Panc1 (cell line): ENCODE measurements around the gene FUT8. TPM values are rescaled to one million over a fixed set of nuclear protein-coding genes. Genes with fewer than 3 reads are reported as not detected.
"Not testable (repeated sequence)": the region's sequence is repeated elsewhere in the genome, so short reads cannot be mapped to it uniquely, and the experiment has no call there.

Experiments used
- ATAC-seq: fragments of 200-7000 bp; cut with Tn5 transposase; 2 replicates; pipeline ENCODE4 v1.9.1; 2020; ENCODE audit warnings: mild to moderate bottlenecking, moderate library complexity
- BruUV-seq: library from RNA; stranded (reverse); fragments of 400-500 nt; replicated peaks from 2 replicates; lab custom pipeline; 2021; lab: Mats Ljungman, UMichigan
- CTCF ChIA-PET: fragments of 300-600 bp; sonication (Branson Sonifier 250); formaldehyde crosslinking; loops from one replicate; lab custom pipeline; 2022; ENCODE audit warnings: antibody characterized with exemption; lab: Charles Lee
- POLR2A ChIA-PET: fragments of 300-600 bp; sonication (Branson Sonifier 250); formaldehyde crosslinking; loops from one replicate; lab custom pipeline; 2022; ENCODE audit warnings: antibody characterized with exemption; lab: Charles Lee
- DNase-seq: peaks from one replicate; pipeline ENCODE4 v3.0.0-alpha.2; 2010; ENCODE audit warnings: low read depth, low spot score
- H3K27ac ChIP-seq: 2 replicates; pipeline ENCODE4 v1.5.1; 2011; ENCODE audit warnings: mild to moderate bottlenecking, low read length, inconsistent platforms
- H3K27me3 ChIP-seq: fragments of 200-500 bp; sonication (Bioruptor generic); 2 replicates; pipeline ENCODE4 v1.6.0; 2014; ENCODE audit warnings: low read length, inconsistent platforms; ENCODE audit not compliant: control insufficient read depth, insufficient read depth
- H3K36me3 ChIP-seq: fragments of 200-500 bp; sonication (Bioruptor generic); 2 replicates; pipeline ENCODE4 v1.5.1; 2014; ENCODE audit warnings: inconsistent platforms, mild to moderate bottlenecking, low read length, moderate library complexity; ENCODE audit not compliant: control insufficient read depth, insufficient read depth
- H3K4me1 ChIP-seq: 2 replicates; pipeline ENCODE4 v1.5.1; 2011; ENCODE audit warnings: inconsistent platforms, mild to moderate bottlenecking, low read length, moderate library complexity; ENCODE audit not compliant: control insufficient read depth, insufficient read depth
- H3K4me3 ChIP-seq, 2 experiments: 2 replicates each; pipeline ENCODE4 v1.5.1; 2011 to 2012; ENCODE audit warnings: low read depth in 2 of 2, low read length in 2 of 2, mild to moderate bottlenecking in 2 of 2, inconsistent platforms in 1 of 2, moderate library complexity in 1 of 2
- H3K9me3 ChIP-seq: fragments of 200-500 bp; sonication (Bioruptor generic); 2 replicates; pipeline ENCODE4 v1.5.1; 2014; ENCODE audit warnings: low read depth, mild to moderate bottlenecking, inconsistent platforms, low read length, moderate library complexity; ENCODE audit not compliant: control insufficient read depth, insufficient read depth
- POLR2AphosphoS5 ChIP-seq: IDR thresholded peaks from 2 replicates; pipeline ENCODE4 v1.6.1; 2012; ENCODE audit warnings: mild to moderate bottlenecking, low read depth, low read length, moderate library complexity
- SIN3A ChIP-seq: IDR thresholded peaks from 2 replicates; pipeline ENCODE4 v1.6.1; 2012; ENCODE audit warnings: low read depth, mild to moderate bottlenecking, low read length, moderate library complexity, borderline replicate concordance; ENCODE audit not compliant: insufficient read depth
- TCF7L2 ChIP-seq: IDR thresholded peaks from 2 replicates; pipeline ENCODE4 v1.6.1; 2011; ENCODE audit warnings: mild to moderate bottlenecking, low read depth, low read length, inconsistent platforms
- in situ Hi-C: cut with HindIII; loops from 2 replicates; pipeline ENCODE4 v1.10.0; 2016; ENCODE audit warnings: low sequenced_read_pairs, low pct_unique_long_range_greater_than_20kb
- intact Hi-C: fragments of 100-400 bp; cut with micrococcal nuclease; formaldehyde crosslinking; loops from one replicate; pipeline ENCODE4 v1.10.0; 2022; ENCODE audit not compliant: unreplicated experiment
- total RNA-seq: library from RNA; stranded (reverse); gene quantifications from one replicate; pipeline ENCODE4 v1.2.1, GENCODE V29; 2021; ENCODE audit not compliant: unreplicated experiment
- TF ChIP-seq, protein P1 (sequence below), 2 experiments: IDR thresholded peaks; 2 replicates each; pipeline ENCODE4 v1.6.1; 2011 to 2012; ENCODE audit warnings: low read depth in 2 of 2, control low read depth in 1 of 2, low read length in 1 of 2, mild to moderate bottlenecking in 1 of 2, moderate library complexity in 1 of 2; ENCODE audit not compliant: insufficient read depth in 1 of 2
- TF ChIP-seq, protein P2 (sequence below): fragments of 450-650 bp; IDR thresholded peaks from 2 replicates; pipeline ENCODE4 v1.5.1; 2017; ENCODE audit warnings: mild to moderate bottlenecking

Gene FUT8
- total RNA-seq, 1 experiment from 2014 or later: 31.4 TPM

DNA sequence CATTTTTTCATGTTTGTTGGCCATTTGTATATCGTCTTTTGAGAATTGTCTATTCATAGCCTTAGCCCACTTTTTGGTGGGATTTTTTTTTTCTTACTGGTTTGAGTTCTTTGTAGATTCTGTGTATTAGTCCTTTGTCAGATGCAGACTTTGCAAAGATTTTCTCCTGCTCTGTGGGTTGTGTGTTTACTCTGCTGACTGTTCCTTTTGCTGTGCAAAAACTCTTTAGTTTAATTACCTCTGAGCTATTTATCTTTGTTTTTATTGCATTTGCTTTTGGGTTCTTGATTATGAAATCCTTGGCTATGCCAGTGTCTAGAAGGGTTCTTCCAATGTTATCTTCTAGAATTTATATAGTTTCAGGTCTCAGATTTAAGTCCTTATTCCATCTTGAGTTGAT, 220.0 kb downstream of the FUT8 start:
- no TSS peak for BruUV-seq
- H3K36me3 ChIP-seq: no peaks in the 10 kb centered on the region
- CTCF ChIA-PET: no interaction called here
- no peak overlapping the region for H3K27ac ChIP-seq
- POLR2A ChIA-PET: no interaction called here
- intact Hi-C loops (no loop called here), in situ Hi-C loops (no loop called here)
- H3K4me1 ChIP-seq: no peaks in the 10 kb centered on the region
- H3K27me3 ChIP-seq: no peaks in the 10 kb centered on the region
- no peak overlapping the region for H3K4me3 ChIP-seq
- no peak for DNase-seq
- TF ChIP-seq POLR2AphosphoS5 (no peak), TCF7L2 (no peak), SIN3A (no peak)
- TF ChIP-seq, protein P1, sequence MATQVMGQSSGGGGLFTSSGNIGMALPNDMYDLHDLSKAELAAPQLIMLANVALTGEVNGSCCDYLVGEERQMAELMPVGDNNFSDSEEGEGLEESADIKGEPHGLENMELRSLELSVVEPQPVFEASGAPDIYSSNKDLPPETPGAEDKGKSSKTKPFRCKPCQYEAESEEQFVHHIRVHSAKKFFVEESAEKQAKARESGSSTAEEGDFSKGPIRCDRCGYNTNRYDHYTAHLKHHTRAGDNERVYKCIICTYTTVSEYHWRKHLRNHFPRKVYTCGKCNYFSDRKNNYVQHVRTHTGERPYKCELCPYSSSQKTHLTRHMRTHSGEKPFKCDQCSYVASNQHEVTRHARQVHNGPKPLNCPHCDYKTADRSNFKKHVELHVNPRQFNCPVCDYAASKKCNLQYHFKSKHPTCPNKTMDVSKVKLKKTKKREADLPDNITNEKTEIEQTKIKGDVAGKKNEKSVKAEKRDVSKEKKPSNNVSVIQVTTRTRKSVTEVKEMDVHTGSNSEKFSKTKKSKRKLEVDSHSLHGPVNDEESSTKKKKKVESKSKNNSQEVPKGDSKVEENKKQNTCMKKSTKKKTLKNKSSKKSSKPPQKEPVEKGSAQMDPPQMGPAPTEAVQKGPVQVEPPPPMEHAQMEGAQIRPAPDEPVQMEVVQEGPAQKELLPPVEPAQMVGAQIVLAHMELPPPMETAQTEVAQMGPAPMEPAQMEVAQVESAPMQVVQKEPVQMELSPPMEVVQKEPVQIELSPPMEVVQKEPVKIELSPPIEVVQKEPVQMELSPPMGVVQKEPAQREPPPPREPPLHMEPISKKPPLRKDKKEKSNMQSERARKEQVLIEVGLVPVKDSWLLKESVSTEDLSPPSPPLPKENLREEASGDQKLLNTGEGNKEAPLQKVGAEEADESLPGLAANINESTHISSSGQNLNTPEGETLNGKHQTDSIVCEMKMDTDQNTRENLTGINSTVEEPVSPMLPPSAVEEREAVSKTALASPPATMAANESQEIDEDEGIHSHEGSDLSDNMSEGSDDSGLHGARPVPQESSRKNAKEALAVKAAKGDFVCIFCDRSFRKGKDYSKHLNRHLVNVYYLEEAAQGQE (IDR thresholded peaks at IDR 0.05; ENCODE audit: insufficient read depth in 1 of 2, low read depth in 2 of 2, low read length in 1 of 2): no peak
- TF ChIP-seq, protein P2, sequence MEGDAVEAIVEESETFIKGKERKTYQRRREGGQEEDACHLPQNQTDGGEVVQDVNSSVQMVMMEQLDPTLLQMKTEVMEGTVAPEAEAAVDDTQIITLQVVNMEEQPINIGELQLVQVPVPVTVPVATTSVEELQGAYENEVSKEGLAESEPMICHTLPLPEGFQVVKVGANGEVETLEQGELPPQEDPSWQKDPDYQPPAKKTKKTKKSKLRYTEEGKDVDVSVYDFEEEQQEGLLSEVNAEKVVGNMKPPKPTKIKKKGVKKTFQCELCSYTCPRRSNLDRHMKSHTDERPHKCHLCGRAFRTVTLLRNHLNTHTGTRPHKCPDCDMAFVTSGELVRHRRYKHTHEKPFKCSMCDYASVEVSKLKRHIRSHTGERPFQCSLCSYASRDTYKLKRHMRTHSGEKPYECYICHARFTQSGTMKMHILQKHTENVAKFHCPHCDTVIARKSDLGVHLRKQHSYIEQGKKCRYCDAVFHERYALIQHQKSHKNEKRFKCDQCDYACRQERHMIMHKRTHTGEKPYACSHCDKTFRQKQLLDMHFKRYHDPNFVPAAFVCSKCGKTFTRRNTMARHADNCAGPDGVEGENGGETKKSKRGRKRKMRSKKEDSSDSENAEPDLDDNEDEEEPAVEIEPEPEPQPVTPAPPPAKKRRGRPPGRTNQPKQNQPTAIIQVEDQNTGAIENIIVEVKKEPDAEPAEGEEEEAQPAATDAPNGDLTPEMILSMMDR: no peak
- no peak for ATAC-seq
- no peaks in the 10 kb centered on the region for H3K9me3 ChIP-seq

DNA sequence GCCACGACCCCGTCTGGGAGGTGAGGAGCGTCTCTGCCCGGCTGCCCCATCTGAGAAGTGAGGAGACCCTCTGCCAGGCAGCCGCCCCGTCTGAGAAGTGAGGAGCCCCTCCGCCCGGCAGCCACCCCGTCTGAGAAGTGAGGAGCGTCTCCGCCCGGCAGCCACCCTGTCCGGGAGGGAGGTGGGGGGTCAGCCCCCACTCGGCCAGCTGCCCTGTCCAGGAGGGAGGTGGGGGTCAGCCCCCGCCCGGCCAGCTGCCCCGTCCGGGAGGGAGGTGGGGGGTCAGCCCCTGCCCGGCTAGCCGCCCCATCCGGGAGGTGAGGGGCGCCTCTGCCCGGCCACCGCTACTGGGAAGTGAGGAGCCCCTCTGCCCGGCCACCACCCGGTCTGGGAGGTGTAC, 221.1 kb downstream of the FUT8 start:
- H3K9me3 ChIP-seq, POLR2A ChIA-PET, BruUV-seq: not testable (repeated sequence)

DNA sequence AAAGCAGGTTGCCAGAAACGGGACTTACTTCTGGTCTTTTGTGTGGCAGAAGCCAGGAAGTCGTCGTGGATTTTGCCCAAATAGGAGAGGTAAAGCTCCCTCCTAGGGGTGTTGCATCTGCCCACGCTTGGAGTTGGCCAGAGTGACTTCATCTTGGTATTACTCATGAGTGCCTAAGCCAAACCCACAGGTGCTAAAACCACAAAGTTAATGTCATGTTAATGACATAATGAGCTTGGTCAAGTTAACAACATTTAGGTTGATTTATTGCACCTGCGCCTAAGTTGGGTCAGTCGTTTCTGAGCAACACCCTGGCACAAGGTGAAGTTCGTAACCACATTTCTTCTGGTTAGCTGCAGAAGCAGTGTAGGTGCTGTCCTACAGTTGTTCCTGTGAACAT, 225.2 kb downstream of the FUT8 start:
- intact Hi-C loops (no loop called here), in situ Hi-C loops (no loop called here)
- H3K27me3 ChIP-seq: no peaks in the 10 kb centered on the region
- no peaks in the 10 kb centered on the region for H3K36me3 ChIP-seq
- ATAC-seq: no peak
- TF ChIP-seq SIN3A: no peak
- no peak for TF ChIP-seq TCF7L2
- H3K9me3 ChIP-seq: no peaks in the 10 kb centered on the region
- no TSS peak for BruUV-seq
- no peak overlapping the region for H3K27ac ChIP-seq
- DNase-seq: no peak
- ChIA-PET CTCF (no interaction called here), POLR2A (interaction anchor here (0.7 kb wide), 1 partner anchor 9 kb away, joined by 3 read pairs; no protein-coding TSS in a partner anchor)
- H3K4me3 ChIP-seq: no peak overlapping the region
- H3K4me1 ChIP-seq: no peaks in the 10 kb centered on the region

More for the DNA sequence above, 221.1 kb downstream of the FUT8 start:
- H3K4me1 ChIP-seq, H3K4me3 ChIP-seq, in situ Hi-C loops, intact Hi-C loops, DNase-seq, H3K36me3 ChIP-seq, CTCF ChIA-PET, ATAC-seq, H3K27ac ChIP-seq, H3K27me3 ChIP-seq: not testable (repeated sequence)
